Activated CD8-positive, alpha-beta memory T cell treated with anti-CD3 and anti-CD28 coated beads for 24 hours (primary cell): ENCODE measurements around the gene PKP2.

ENCODE experiments used
- DNase-seq: peaks from one replicate; pipeline ENCODE4 v3.0.0-alpha.2; 2020

The PKP2 gene

DNA sequence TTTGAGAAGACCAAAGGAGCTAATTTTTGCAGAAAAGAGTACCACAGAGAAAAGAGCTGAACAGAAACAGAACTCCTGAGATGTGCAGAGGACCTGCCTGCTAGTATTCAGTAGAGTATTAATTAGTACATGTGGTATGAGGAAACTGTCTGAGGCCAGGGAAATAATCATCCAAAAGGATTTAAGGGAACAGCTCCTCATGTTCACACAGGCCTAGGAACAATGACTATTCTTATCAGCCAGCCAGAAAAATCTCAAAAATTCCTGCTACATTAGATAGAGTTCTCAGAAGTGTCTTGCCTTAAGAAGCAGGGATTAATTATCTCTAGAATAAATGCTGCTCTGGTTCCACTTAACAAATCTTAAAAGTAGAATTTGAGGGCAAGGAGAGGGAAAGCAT is 36.4 kb downstream of the PKP2 start:
- no peak for DNase-seq

DNA sequence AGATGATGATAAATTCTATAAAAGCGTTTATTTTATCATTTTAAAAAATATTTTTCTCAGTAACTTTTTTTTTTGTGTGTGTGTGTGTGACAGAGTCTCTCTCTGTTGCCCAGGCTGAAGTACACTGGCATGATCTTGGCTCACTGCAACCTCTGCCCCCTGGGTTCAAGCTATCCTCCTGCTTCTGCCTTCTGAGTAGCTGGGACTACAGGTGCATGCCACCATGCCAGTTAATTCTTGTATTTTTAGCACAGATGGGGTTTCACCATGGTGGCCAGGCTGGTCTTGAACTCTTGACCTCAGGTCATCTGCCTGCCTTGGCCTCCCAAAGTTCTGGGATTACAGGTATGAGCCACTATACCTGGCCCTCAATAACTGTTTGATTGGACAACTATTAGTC is 37.2 kb downstream of the PKP2 start:
- DNase-seq, result no peak

GRCh38 chr12:32854716-32855115 is 41.9 kb downstream of the PKP2 start:
- DNase-seq, result no peak

GRCh38 chr12:32854097-32854496 is 42.5 kb downstream of the PKP2 start:
- no peak for DNase-seq

DNA sequence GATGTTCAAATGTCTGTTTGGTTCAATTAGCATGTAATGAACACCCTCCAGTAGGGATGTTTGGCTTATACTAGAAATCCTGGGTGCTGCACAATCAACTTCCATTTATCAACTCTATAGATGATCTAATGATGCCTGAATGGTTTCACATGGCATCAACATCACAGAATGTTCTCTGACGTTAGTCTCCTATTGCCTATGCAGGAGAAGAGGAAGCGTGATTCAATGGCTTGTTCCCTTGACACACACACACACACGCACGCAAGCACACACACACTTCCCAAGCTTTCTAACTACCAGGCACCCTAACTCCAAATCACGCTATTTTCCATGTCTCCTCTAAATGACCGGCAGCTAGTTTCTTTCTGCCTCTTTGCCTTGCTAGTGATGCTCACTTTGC is 49.3 kb downstream of the PKP2 start:
- no peak for DNase-seq

DNA sequence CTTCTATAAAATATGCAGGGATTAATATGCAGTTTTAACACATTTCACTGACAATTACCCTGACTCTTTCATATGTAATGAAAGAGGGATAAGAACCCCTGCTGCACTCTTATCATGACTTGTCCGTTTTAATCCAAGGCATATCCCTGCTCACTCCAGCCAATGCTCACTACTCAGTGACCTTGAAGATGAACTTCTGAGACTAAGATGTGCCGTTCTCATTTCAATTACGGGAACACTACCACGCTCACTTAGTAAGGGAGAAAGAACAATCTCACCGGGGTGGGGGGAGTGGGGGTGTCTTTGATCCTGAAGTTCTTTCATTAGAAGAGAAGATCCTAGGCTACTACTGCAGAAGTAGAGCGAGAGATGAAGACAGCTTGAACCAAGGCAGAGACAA is 50.5 kb downstream of the PKP2 start:
- DNase-seq, result no peak

DNA sequence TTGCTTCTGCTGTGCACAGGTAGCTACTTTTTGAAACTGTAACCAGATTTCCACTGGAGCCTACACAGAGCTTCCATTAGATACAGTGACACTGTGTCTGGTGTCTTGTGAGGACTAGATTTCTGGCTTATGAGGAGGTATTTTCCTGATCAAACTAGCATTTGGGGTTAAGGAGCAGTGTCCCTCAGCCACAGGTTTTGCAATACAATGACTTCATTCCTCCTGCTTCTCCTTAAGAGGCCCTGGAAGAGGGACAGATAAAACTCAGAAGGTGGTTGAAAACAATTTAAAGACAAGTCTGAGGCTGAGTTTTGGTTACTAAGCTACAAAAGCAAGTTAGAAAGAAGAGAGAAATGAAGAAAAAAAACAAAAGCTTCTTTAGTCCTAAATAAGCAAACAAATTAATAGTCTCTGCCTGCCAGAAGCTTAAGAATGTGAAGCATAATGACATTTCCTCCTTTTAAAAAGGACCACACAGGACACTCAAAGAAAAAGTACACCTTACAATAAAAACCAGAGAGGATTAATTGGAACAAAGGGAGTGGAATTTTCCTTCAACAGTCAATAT is 53.0 kb downstream of the PKP2 start:
- DNase-seq, result no peak

DNA sequence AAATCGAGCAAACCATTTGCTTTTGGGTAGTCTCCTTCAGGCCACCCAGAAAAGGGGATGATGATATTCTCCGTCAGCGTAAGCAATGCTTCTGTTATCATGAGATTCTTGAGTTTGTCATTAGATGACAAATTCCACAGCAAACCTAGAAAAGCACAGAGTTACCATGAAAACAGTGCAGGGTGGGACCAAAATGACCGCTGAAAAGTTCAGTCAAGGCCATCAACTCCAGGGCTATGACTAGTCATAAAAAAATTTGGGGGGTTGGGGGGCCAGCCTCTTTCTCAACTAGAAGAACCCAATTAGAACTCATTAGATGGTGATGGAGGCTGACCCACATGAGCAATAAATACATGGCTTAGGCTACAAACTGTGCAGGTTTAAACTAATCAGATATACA is 55.5 kb downstream of the PKP2 start:
- no peak for DNase-seq

DNA sequence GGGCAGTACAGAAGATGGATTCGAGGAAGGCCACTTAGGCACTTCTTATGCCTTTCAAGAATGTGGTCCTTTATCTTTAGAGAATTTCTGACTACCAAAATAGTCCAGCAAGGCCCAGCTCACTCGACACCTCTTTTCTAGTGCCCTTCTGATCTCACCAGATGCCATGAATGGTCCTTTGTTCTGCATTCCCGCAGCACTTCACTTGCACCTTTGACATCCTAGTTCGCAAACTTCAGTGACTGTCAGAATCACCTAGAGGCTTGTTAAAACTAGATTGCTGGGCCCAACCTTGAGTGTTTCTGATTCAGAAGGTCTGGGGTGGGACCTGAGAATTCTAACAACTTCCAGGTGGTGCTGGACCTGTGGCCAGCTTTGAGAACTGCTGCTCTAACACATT is 56.7 kb downstream of the PKP2 start:
- DNase-seq, result no peak

DNA sequence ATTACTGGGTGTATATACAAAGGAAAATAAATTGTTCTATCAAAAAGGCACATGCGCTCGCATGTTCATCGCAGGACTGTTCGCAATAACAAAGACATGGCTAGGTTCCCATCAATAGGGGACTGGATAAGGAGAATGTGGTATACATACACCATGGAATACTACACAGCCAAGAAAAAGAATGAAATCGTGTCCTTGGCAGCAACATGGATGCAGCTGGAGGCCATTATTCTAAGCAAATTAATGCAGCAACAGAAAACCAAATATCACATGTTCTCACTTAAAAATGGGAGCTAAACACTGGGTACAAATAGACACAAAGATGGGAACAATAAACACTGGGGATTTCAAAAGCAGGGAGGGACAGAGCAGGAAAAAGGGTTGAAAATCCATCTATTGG is 58.6 kb downstream of the PKP2 start:
- no peak for DNase-seq

GRCh38 chr12:32836710-32837109 is 59.9 kb downstream of the PKP2 start:
- DNase-seq, result no peak

GRCh38 chr12:32834122-32834521 is 62.5 kb downstream of the PKP2 start:
- DNase-seq, result no peak

GRCh38 chr12:32828552-32828951 is 68.0 kb downstream of the PKP2 start:
- no peak for DNase-seq

DNA sequence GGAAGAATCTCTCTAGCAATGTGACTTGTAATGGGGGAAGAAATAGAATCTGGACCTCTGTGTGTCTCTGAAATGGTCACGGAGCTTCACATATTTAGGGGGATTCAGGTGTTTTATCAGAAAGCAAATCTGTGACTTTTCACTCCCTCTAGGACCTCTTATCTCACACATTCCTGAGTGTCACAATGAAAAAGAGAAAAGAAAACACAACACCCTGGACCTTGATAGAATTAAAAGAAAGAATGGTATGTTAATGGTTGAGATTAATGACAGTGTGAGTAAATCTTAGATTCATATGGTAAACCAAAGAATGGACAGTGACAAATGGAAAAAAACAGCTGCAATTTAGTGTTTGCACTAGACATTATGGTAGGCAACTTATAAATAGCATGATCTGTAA is 68.5 kb downstream of the PKP2 start:
- DNase-seq, result no peak

GRCh38 chr12:32826807-32827412 is 69.7 kb downstream of the PKP2 start:
- DNase-seq, result no peak

GRCh38 chr12:32824596-32824995 is 72.0 kb downstream of the PKP2 start:
- no peak for DNase-seq

DNA sequence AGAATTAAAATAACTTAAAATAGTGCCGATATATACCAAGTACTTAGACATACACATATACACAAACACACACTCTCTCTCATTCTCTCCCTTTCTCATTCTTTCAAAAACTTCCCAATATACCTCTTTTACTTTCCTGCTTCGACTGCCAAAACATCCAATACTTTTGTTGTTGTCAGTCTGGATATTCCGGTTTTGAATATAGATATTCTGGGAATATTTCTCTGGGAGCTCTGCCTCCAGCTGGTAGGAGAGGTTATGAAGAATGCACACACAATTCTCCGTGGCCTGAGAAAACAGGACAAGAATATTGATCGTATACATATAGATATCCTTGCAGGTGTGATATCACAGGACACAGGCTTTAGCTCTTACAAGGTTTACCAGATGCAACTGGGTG is 74.2 kb downstream of the PKP2 start:
- DNase-seq, result no peak

DNA sequence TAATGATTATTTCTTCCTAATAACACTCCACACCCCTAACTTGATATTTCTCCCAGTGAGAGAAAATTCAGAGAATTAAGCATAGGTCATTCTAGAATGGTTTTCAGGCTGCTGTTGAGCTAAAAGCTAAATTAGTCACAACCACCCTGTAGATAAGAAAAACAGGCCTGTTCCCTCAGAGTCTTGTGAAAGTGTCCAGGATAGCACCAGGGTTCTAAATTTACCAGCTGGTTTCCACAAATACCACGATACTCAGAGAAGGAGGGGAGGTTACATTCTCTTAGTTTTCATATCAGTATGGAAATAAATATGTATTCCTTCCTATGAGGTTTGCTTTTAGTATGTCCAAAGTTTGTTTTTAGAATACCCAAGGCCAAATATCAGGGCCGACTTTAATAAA is 74.9 kb downstream of the PKP2 start:
- no peak for DNase-seq

GRCh38 chr12:32821293-32821692 is 75.3 kb downstream of the PKP2 start:
- no peak for DNase-seq

GRCh38 chr12:32820376-32820931 is 76.1 kb downstream of the PKP2 start:
- no peak for DNase-seq

DNA sequence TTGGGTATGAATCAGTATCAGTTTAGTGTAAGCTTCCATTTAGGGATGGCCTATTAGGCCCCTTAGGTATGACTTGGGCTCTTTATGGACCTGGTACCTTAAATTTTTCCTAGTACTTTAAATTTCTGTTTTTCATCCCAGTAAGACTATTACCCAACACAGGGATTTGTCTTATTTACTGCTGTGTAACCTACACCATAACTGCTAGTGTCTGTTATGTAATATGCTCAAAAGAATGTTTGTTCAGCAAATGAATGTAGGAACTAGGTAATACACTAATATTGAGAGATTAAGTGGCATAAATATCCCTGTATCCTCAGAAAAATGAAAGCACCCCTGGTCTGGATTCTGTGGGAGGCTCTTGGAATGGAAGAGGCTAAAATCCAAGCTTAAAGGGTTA is 77.2 kb downstream of the PKP2 start:
- no peak for DNase-seq

- DNase-seq, result no peak
Observed at GRCh38 chr12:32811686-32812392, 84.7 kb downstream of the PKP2 start.

DNA sequence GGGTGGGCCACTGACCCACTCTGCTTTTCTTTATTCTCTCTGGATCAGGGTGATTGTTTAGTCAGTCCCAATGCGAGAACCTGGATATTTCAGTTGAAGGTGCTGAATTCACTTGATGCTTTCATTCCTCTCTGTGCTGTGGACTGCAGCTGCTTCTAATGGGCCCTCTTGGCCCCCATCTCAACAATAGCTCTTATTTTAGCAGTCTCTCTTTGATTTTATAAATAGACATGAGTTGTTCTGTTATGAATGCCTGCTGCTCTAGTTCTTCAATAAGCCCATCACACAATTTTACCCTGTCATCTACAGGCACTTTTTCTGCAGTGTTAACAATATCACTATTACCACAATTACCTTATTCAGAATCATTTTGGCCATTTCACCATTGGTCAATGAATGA is 86.7 kb downstream of the PKP2 start:
- no peak for DNase-seq

GRCh38 chr12:32809196-32809595 is 87.4 kb downstream of the PKP2 start:
- DNase-seq, result no peak

DNA sequence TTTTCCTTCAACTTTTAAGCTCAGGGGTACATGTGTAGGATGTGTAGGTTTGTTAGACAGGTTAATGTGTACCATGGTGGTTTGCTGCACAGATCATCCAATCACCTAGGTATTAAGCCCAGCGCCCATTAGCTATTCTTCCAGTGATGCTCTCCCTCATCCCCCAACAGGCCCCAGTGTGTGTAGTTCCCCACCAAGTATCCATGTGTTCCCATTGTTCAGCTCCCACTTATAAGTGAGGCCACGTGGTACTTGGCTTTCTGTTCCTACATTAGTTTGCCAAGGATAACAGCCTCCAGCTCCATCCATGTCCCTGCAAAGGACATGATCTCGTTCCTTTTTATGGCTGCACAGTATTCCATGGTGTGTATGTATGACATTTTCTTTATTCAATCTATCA is 92.3 kb downstream of the PKP2 start:
- no peak for DNase-seq
